ENCODE measurements around the gene ATP6V1C2. TPM values are rescaled to one million over a fixed set of nuclear protein-coding genes. Genes with fewer than 3 reads are reported as not detected.
A peak's percentile ranks its signal among the peaks of the same experiment; 100 is the strongest.

The ATP6V1C2 gene
- total and polyA plus RNA-seq, 9 of the 15 experiments (the other 6 are each of a cell fraction or from before 2014, with no cell fraction given), result 0.01 to 0.31 (median 0.10) TPM; not detected in 4

- FAIRE-seq, result peak; percentile 74
- TF ChIP-seq HNRNPK (IDR thresholded peaks at IDR 0.05; ENCODE audit: low read depth, low read length, poor library complexity, severe bottlenecking) (no peak), MTA3 (IDR thresholded peaks at IDR 0.05; ENCODE audit: borderline replicate concordance) (peak; percentile 65), SIN3A (IDR thresholded peaks at IDR 0.05; ENCODE audit: borderline replicate concordance in 2 of 2, control insufficient read depth in 1 of 2, low read depth in 2 of 2, low read length in 2 of 2) (peak in 1 of 2 experiments; percentile 71; a peak in 1 of 4 replicates), GMEB1 (CRISPR knock-in tag; IDR thresholded peaks at IDR 0.05) (peak; percentile 91), ZBTB43 (CRISPR knock-in tag; IDR thresholded peaks at IDR 0.05) (no peak), GTF2E2 (tag; IDR thresholded peaks at IDR 0.05) (peak; percentile 77; the same call in 1 of the 2 replicates), HNRNPL (IDR thresholded peaks at IDR 0.05; ENCODE audit: low read depth, low read length) (0 out of 2 replicates have a peak, but pooled peaks have one; percentile 17), SP1 (CRISPR knock-in tag; IDR thresholded peaks at IDR 0.05) (peak; percentile 26; the same call in 1 of the 2 replicates), NONO (IDR thresholded peaks at IDR 0.05; ENCODE audit: low read depth in 2 of 2, low read length in 1 of 2) (peak; percentile 65 to 86), HDAC8 (tag; IDR thresholded peaks at IDR 0.05) (0 out of 2 replicates have a peak, but pooled peaks have one; percentile 38)
Observed at GRCh38 chr2:10812362-10813162, 91.1 kb downstream of the ATP6V1C2 start, which contains the start of gene PDIA6. Gene PDIA6, minus strand, starts transcription at chr2:10812785. Its CDS starts 89 bp downstream, at chr2:10812696.

More at GRCh38 chr2:10812362-10813162, 91.1 kb downstream of the ATP6V1C2 start, which contains the start of gene PDIA6:
- peak within 1 kb of the TSS; percentile 98 for H3K4me2 ChIP-seq (ENCODE audit: insufficient read depth, low read length)
- H3K9me3 ChIP-seq (replicated peaks; ENCODE audit: control insufficient read depth, insufficient read depth, low read depth, low read length), result no peaks in the 10 kb centered on the region
- peaks cover 51% of the 10 kb centered on the region for H3K79me2 ChIP-seq (ENCODE audit: control insufficient read depth, insufficient read depth, low read length)
- H3K27me3 ChIP-seq (ENCODE audit: control insufficient read depth in 2 of 2, insufficient read depth in 2 of 2, low read length in 2 of 2), result peaks cover 11% of the 10 kb centered on the region in 2 experiments; a peak in 4 of 5 replicates
- in situ Hi-C loops (cut with MboI) (no loop called here), intact Hi-C loops (cut with micrococcal nuclease) (no loop called here)
- 2% methylated on average over 33 of the region's 98 CpGs for WGBS (ENCODE audit: insufficient coverage, low coverage, missing lambda C conversion rate)
- no peaks in the 10 kb centered on the region for H3K9me1 ChIP-seq (ENCODE audit: control insufficient read depth, insufficient read depth, low read length)
- ATAC-seq, result peak; percentile 98
- H4K20me1 ChIP-seq (replicated peaks; ENCODE audit: control insufficient read depth, insufficient read depth, low read length), result peaks cover 35% of the 10 kb centered on the region
- peak within 1 kb of the TSS; percentile 94 for H3K27ac ChIP-seq (ENCODE audit: extremely low read depth, low read depth, low read length)
- peak within 1 kb of the TSS; percentile 92 for H3K9ac ChIP-seq (ENCODE audit: insufficient read depth in 1 of 2, low read depth in 2 of 2, low read length in 2 of 2)
- BruUV-seq (replicated peaks), result no TSS peak
- peaks cover 36% of the 10 kb centered on the region; the same call in 2 of the 3 replicates for H3K36me3 ChIP-seq (ENCODE audit: control insufficient read depth, insufficient read depth, low read length)
- ChIA-PET POLR2A (interaction anchor here (0.6 to 2.0 kb wide), 10 partner anchors 8 to 728 kb away, joined by 3 to 8 read pairs (median 4); no protein-coding TSS in a partner anchor), CTCF (ENCODE audit: low intra/inter-chr PET ratio) (interaction anchor here (0.7 kb wide), 1 partner anchor 378 kb away, joined by 4 read pairs; no protein-coding TSS in a partner anchor)
- peak; percentile 98 to 99 (median 98) for DNase-seq (ENCODE audit: extremely low read depth in 1 of 4, low spot score in 3 of 4)
- peak within 1 kb of the TSS; percentile 99 for H3K4me3 ChIP-seq
- peak within 1 kb of the TSS; percentile 80 for H2AFZ ChIP-seq (ENCODE audit: low read depth, low read length)
- peaks cover 9 to 30% of the 10 kb centered on the region in 2 experiments; a peak in 3 of 5 replicates for H3K4me1 ChIP-seq (replicated peaks in 1 of 2; ENCODE audit: control insufficient read depth in 2 of 2, insufficient read depth in 2 of 2, low read length in 2 of 2)

Data from K562 (cell line).